ENCODE data around the gene DYNC1H1. TPM values are rescaled to one million over a fixed set of nuclear protein-coding genes. Genes with fewer than 3 reads are reported as not detected.

Gene DYNC1H1
- total and polyA plus RNA-seq, 2 of the 13 experiments (the other 11 are each of a cell fraction or from before 2014, with no cell fraction given) = 74.4 to 239 TPM

GRCh38 chr14:102057480-102058114, 93.2 kb downstream of the DYNC1H1 start (continued):
- TF ChIP-seq PAXIP1 (CRISPR knock-in tag; conservative IDR thresholded peaks at IDR 0.05) (no peak), TBX3 (IDR thresholded peaks at IDR 0.05; ENCODE audit: borderline replicate concordance) (peak; percentile 55; the same call in 1 of the 2 replicates), KDM2A (CRISPR knock-in tag; IDR thresholded peaks at IDR 0.05; ENCODE audit: borderline replicate concordance, low read depth) (no peak), ZMYM2 (CRISPR knock-in tag; IDR thresholded peaks at IDR 0.05) (no peak), ATF1 (CRISPR knock-in tag; IDR thresholded peaks at IDR 0.05) (no peak), RBAK (CRISPR knock-in tag; IDR thresholded peaks at IDR 0.05) (no peak), ZNF660 (CRISPR knock-in tag; IDR thresholded peaks at IDR 0.05; ENCODE audit: borderline replicate concordance, low read depth) (no peak), CHCHD3 (CRISPR knock-in tag; IDR thresholded peaks at IDR 0.05) (0 out of 2 replicates have a peak, but pooled peaks have one; percentile 0), ZZZ3 (CRISPR knock-in tag; IDR thresholded peaks at IDR 0.05; ENCODE audit: borderline replicate concordance) (no peak), SP140L (CRISPR knock-in tag; IDR thresholded peaks at IDR 0.05; ENCODE audit: borderline replicate concordance) (no peak), DPF2 (CRISPR knock-in tag; IDR thresholded peaks at IDR 0.05; ENCODE audit: borderline replicate concordance, low read depth) (no peak), HIC2 (CRISPR knock-in tag; IDR thresholded peaks at IDR 0.05; ENCODE audit: low read depth) (no peak)
